HEK293 (cell line): ENCODE measurements around the gene HTR2B.

ENCODE experiments used
- CTCF ChIP-seq: fragments of 450-650 bp; formaldehyde crosslinking; IDR thresholded peaks from 2 replicates; pipeline ENCODE4 v1.5.1; 2016; ENCODE audit warnings: missing biosample characterization, missing genetic modification characterization
- MEIS1 ChIP-seq: sonication (generic); formaldehyde crosslinking; IDR thresholded peaks from 2 replicates; pipeline ENCODE4 v1.8.1; 2022; ENCODE audit warnings: missing genetic modification reagents, mild to moderate bottlenecking, borderline replicate concordance
- REST ChIP-seq: fragments of 450-650 bp; formaldehyde crosslinking; IDR thresholded peaks from 2 replicates; pipeline ENCODE4 v1.5.1; 2016; ENCODE audit warnings: missing biosample characterization, missing genetic modification characterization
- YY1 ChIP-seq: fragments of 450-650 bp; formaldehyde crosslinking; IDR thresholded peaks from 2 replicates; pipeline ENCODE4 v1.5.1; 2018; ENCODE audit warnings: missing biosample characterization, missing genetic modification characterization
- ZBTB17 ChIP-seq: fragments of 450-650 bp; formaldehyde crosslinking; IDR thresholded peaks from 2 replicates; pipeline ENCODE4 v1.5.1; 2016; ENCODE audit warnings: missing biosample characterization, missing genetic modification characterization
- ZNF394 ChIP-seq: fragments of 450-650 bp; formaldehyde crosslinking; IDR thresholded peaks from 2 replicates; pipeline ENCODE4 v1.5.1; 2016; ENCODE audit warnings: missing biosample characterization, missing genetic modification characterization, mild to moderate bottlenecking, moderate library complexity, borderline replicate concordance
- ZNF423 ChIP-seq: fragments of 450-650 bp; formaldehyde crosslinking; IDR thresholded peaks from 2 replicates; pipeline ENCODE4 v1.5.1; 2016; ENCODE audit warnings: missing biosample characterization, missing genetic modification characterization
- ZNF530 ChIP-seq: fragments of 450-650 bp; formaldehyde crosslinking; IDR thresholded peaks from 2 replicates; pipeline ENCODE4 v1.5.1; 2016; ENCODE audit warnings: low read depth, missing biosample characterization, missing genetic modification characterization
- ZNF561 ChIP-seq: fragments of 450-650 bp; IDR thresholded peaks from 2 replicates; pipeline ENCODE4 v1.5.1; 2018; ENCODE audit warnings: missing biosample characterization, missing genetic modification characterization, borderline replicate concordance
- ZNF621 ChIP-seq: fragments of 450-650 bp; formaldehyde crosslinking; IDR thresholded peaks from 2 replicates; pipeline ENCODE4 v1.5.1; 2017; ENCODE audit warnings: missing biosample characterization, missing genetic modification characterization
- ZNF776 ChIP-seq: fragments of 450-650 bp; formaldehyde crosslinking; IDR thresholded peaks from 2 replicates; pipeline ENCODE4 v1.5.0; 2017; ENCODE audit warnings: missing biosample characterization, missing genetic modification characterization, borderline replicate concordance
- ZNF837 ChIP-seq: fragments of 450-650 bp; formaldehyde crosslinking; IDR thresholded peaks from 2 replicates; pipeline ENCODE4 v1.5.1; 2016; ENCODE audit warnings: missing biosample characterization, missing genetic modification characterization
- ZSCAN30 ChIP-seq: fragments of 450-650 bp; IDR thresholded peaks from 2 replicates; pipeline ENCODE4 v1.5.1; 2018; ENCODE audit warnings: missing biosample characterization, mild to moderate bottlenecking, missing genetic modification characterization, moderate library complexity

- TF ChIP-seq ZSCAN30 (tag by site-specific recombination) (no peak), ZNF561 (tag by site-specific recombination) (no peak), CTCF (no peak), ZNF837 (tag by site-specific recombination) (no peak), ZNF621 (tag by site-specific recombination) (no peak), REST (tag by site-specific recombination) (no peak), ZNF776 (tag by site-specific recombination) (no peak), ZBTB17 (tag by site-specific recombination) (no peak), YY1 (tag by site-specific recombination) (no peak), ZNF423 (tag by site-specific recombination) (no peak), ZNF394 (tag by site-specific recombination) (no peak), ZNF530 (tag by site-specific recombination) (no peak), MEIS1 (CRISPR knock-in tag) (no peak)
These were observed 61.5 kb downstream of the HTR2B start for GRCh38 chr2:231063347-231063746.
